Panc1 (cell line): Measurements from ENCODE around the gene APLF. TPM values are rescaled to one million over a fixed set of nuclear protein-coding genes. Genes with fewer than 3 reads are reported as not detected.
"Not testable (repeated sequence)": the region's sequence is repeated elsewhere in the genome, so short reads cannot be mapped to it uniquely, and the experiment has no call there.

ENCODE experiments used
- ATAC-seq: fragments of 200-7000 bp; cut with Tn5 transposase; 2 replicates; pipeline ENCODE4 v1.9.1; 2020; ENCODE audit warnings: mild to moderate bottlenecking, moderate library complexity
- BruUV-seq: library from RNA; stranded (reverse); fragments of 400-500 nt; replicated peaks from 2 replicates; lab custom pipeline; 2021; lab: Mats Ljungman, UMichigan
- CTCF ChIA-PET: fragments of 300-600 bp; sonication (Branson Sonifier 250); formaldehyde crosslinking; loops from one replicate; lab custom pipeline; 2022; ENCODE audit warnings: antibody characterized with exemption; lab: Charles Lee
- POLR2A ChIA-PET: fragments of 300-600 bp; sonication (Branson Sonifier 250); formaldehyde crosslinking; loops from one replicate; lab custom pipeline; 2022; ENCODE audit warnings: antibody characterized with exemption; lab: Charles Lee
- DNase-seq: peaks from one replicate; pipeline ENCODE4 v3.0.0-alpha.2; 2010; ENCODE audit warnings: low read depth, low spot score
- H3K27ac ChIP-seq: 2 replicates; pipeline ENCODE4 v1.5.1; 2011; ENCODE audit warnings: mild to moderate bottlenecking, low read length, inconsistent platforms
- H3K27me3 ChIP-seq: fragments of 200-500 bp; sonication (Bioruptor generic); 2 replicates; pipeline ENCODE4 v1.6.0; 2014; ENCODE audit warnings: low read length, inconsistent platforms; ENCODE audit not compliant: control insufficient read depth, insufficient read depth
- H3K36me3 ChIP-seq: fragments of 200-500 bp; sonication (Bioruptor generic); 2 replicates; pipeline ENCODE4 v1.5.1; 2014; ENCODE audit warnings: inconsistent platforms, mild to moderate bottlenecking, low read length, moderate library complexity; ENCODE audit not compliant: control insufficient read depth, insufficient read depth
- H3K4me1 ChIP-seq: 2 replicates; pipeline ENCODE4 v1.5.1; 2011; ENCODE audit warnings: inconsistent platforms, mild to moderate bottlenecking, low read length, moderate library complexity; ENCODE audit not compliant: control insufficient read depth, insufficient read depth
- H3K4me3 ChIP-seq, 2 experiments: 2 replicates each; pipeline ENCODE4 v1.5.1; 2011 to 2012; ENCODE audit warnings: low read depth in 2 of 2, low read length in 2 of 2, mild to moderate bottlenecking in 2 of 2, inconsistent platforms in 1 of 2, moderate library complexity in 1 of 2
- H3K9me3 ChIP-seq: fragments of 200-500 bp; sonication (Bioruptor generic); 2 replicates; pipeline ENCODE4 v1.5.1; 2014; ENCODE audit warnings: low read depth, mild to moderate bottlenecking, inconsistent platforms, low read length, moderate library complexity; ENCODE audit not compliant: control insufficient read depth, insufficient read depth
- CTCF ChIP-seq: fragments of 450-650 bp; IDR thresholded peaks from 2 replicates; pipeline ENCODE4 v1.5.1; 2017; ENCODE audit warnings: mild to moderate bottlenecking
- POLR2AphosphoS5 ChIP-seq: IDR thresholded peaks from 2 replicates; pipeline ENCODE4 v1.6.1; 2012; ENCODE audit warnings: mild to moderate bottlenecking, low read depth, low read length, moderate library complexity
- REST ChIP-seq, 2 experiments: IDR thresholded peaks; 2 replicates each; pipeline ENCODE4 v1.6.1; 2011 to 2012; ENCODE audit warnings: low read depth in 2 of 2, control low read depth in 1 of 2, low read length in 1 of 2, mild to moderate bottlenecking in 1 of 2, moderate library complexity in 1 of 2; ENCODE audit not compliant: insufficient read depth in 1 of 2
- SIN3A ChIP-seq: IDR thresholded peaks from 2 replicates; pipeline ENCODE4 v1.6.1; 2012; ENCODE audit warnings: low read depth, mild to moderate bottlenecking, low read length, moderate library complexity, borderline replicate concordance; ENCODE audit not compliant: insufficient read depth
- TCF7L2 ChIP-seq: IDR thresholded peaks from 2 replicates; pipeline ENCODE4 v1.6.1; 2011; ENCODE audit warnings: mild to moderate bottlenecking, low read depth, low read length, inconsistent platforms
- in situ Hi-C: cut with HindIII; loops from 2 replicates; pipeline ENCODE4 v1.10.0; 2016; ENCODE audit warnings: low sequenced_read_pairs, low pct_unique_long_range_greater_than_20kb
- intact Hi-C: fragments of 100-400 bp; cut with micrococcal nuclease; formaldehyde crosslinking; loops from one replicate; pipeline ENCODE4 v1.10.0; 2022; ENCODE audit not compliant: unreplicated experiment
- total RNA-seq: library from RNA; stranded (reverse); gene quantifications from one replicate; pipeline ENCODE4 v1.2.1, GENCODE V29; 2021; ENCODE audit not compliant: unreplicated experiment

The APLF gene
- total RNA-seq, 1 experiment from 2014 or later, result 2.6 TPM

DNA sequence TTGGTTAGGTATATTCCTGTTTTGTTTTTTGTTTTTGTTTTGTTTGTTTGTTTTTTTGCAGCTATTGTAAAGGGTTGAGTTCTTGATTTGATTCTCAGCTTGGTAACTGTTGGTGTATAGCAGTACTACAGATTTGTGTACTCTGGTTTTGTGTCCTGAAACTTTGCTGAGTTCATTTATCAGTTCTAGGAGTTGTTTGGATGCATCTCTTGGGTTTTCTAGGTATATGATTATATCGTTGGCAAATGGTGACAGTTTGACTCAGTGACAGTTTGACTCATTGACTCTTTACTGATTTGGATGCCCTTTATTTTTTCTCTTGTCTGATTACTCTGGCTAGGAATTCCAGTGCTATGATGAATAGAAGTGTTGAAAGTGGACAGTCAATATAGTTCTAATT is 53.7 kb downstream of the APLF start:
- CTCF ChIA-PET, result no interaction called here
- no peak for ATAC-seq
- Histone ChIP-seq H3K36me3 (no peaks in the 10 kb centered on the region), H3K9me3 (no peaks in the 10 kb centered on the region), H3K27me3 (no peaks in the 10 kb centered on the region), H3K4me1 (no peaks in the 10 kb centered on the region), H3K27ac (no peak overlapping the region), H3K4me3 (no peak overlapping the region)
- intact Hi-C loops, result no loop called here
- in situ Hi-C loops, result no loop called here
- no TSS peak for BruUV-seq
- no peak for TF ChIP-seq POLR2AphosphoS5
- TF ChIP-seq REST (IDR thresholded peaks at IDR 0.05; ENCODE audit: insufficient read depth in 1 of 2, low read depth in 2 of 2, low read length in 1 of 2), result no peak
- TF ChIP-seq SIN3A, result no peak
- TF ChIP-seq TCF7L2, result no peak
- TF ChIP-seq CTCF, result no peak
- POLR2A ChIA-PET, result no interaction called here
- no peak for DNase-seq

GRCh38 chr2:68526943-68527342 is 59.6 kb downstream of the APLF start:
- ATAC-seq, DNase-seq, BruUV-seq: not testable (repeated sequence)

GRCh38 chr2:68527343-68528081 is 60.1 kb downstream of the APLF start:
- DNase-seq, CTCF ChIA-PET, intact Hi-C loops, POLR2A ChIA-PET, in situ Hi-C loops, H3K36me3 ChIP-seq, H3K9me3 ChIP-seq, BruUV-seq, H3K4me3 ChIP-seq, H3K4me1 ChIP-seq, ATAC-seq, H3K27me3 ChIP-seq, H3K27ac ChIP-seq: not testable (repeated sequence)

More at GRCh38 chr2:68526943-68527342, 59.6 kb downstream of the APLF start:
- in situ Hi-C loops, H3K27ac ChIP-seq, H3K4me3 ChIP-seq, H3K4me1 ChIP-seq, H3K36me3 ChIP-seq, POLR2A ChIA-PET, CTCF ChIA-PET, intact Hi-C loops, H3K9me3 ChIP-seq, H3K27me3 ChIP-seq: not testable (repeated sequence)

GRCh38 chr2:68529156-68529555 is 61.8 kb downstream of the APLF start:
- POLR2A ChIA-PET, in situ Hi-C loops, CTCF ChIA-PET, DNase-seq, H3K4me1 ChIP-seq, H3K27ac ChIP-seq, H3K27me3 ChIP-seq, ATAC-seq, H3K4me3 ChIP-seq, intact Hi-C loops, H3K9me3 ChIP-seq, BruUV-seq, H3K36me3 ChIP-seq: not testable (repeated sequence)

GRCh38 chr2:68529651-68530050 is 62.3 kb downstream of the APLF start:
- CTCF ChIA-PET, DNase-seq, in situ Hi-C loops: not testable (repeated sequence)

More at GRCh38 chr2:68529651-68530050, 62.3 kb downstream of the APLF start:
- ATAC-seq, intact Hi-C loops, H3K4me1 ChIP-seq, H3K4me3 ChIP-seq, H3K36me3 ChIP-seq, BruUV-seq, POLR2A ChIA-PET, H3K27ac ChIP-seq, H3K9me3 ChIP-seq, H3K27me3 ChIP-seq: not testable (repeated sequence)
